Activated CD8-positive, alpha-beta T cell treated with anti-CD3 and anti-CD28 coated beads for 36 hours (primary cell): Measurements from ENCODE around the gene ISOC1. TPM values are rescaled to one million over a fixed set of nuclear protein-coding genes. Genes with fewer than 3 reads are reported as not detected.
A peak's percentile ranks its signal among the peaks of the same experiment; 100 is the strongest.

Experiments
- ATAC-seq: fragments of 200-7000 bp; cut with Tn5 transposase; one replicate; pipeline ENCODE4 v1.10.0; 2021; ENCODE audit warnings: mild to moderate bottlenecking, moderate library complexity
- CTCF ChIA-PET: fragments of 350-600 bp; sonication (Branson Sonifier 250); formaldehyde crosslinking; loops from one replicate; lab custom pipeline; 2021; ENCODE audit warnings: antibody characterized with exemption; lab: Charles Lee
- POLR2A ChIA-PET: fragments of 350-600 bp; sonication (Branson Sonifier 250); formaldehyde crosslinking; loops from one replicate; lab custom pipeline; 2021; ENCODE audit warnings: antibody characterized with exemption; lab: Charles Lee
- DNase-seq: peaks from one replicate; pipeline ENCODE4 v3.0.0-alpha.2; 2020
- H3K27ac Mint-ChIP-seq: one replicate; pipeline ENCODE4 v1.8.0; 2021; ENCODE audit warnings: mild to moderate bottlenecking, mixed read lengths
- H3K27me3 Mint-ChIP-seq: one replicate; pipeline ENCODE4 v1.8.0; 2021; ENCODE audit warnings: mixed read lengths
- H3K36me3 Mint-ChIP-seq: one replicate; pipeline ENCODE4 v1.8.0; 2021; ENCODE audit warnings: low read depth, mixed read lengths
- H3K4me1 Mint-ChIP-seq: one replicate; pipeline ENCODE4 v1.8.0; 2021; ENCODE audit warnings: low read depth, mixed read lengths
- H3K4me3 Mint-ChIP-seq: one replicate; pipeline ENCODE4 v1.8.0; 2021; ENCODE audit warnings: mild to moderate bottlenecking, moderate library complexity, mixed read lengths
- H3K9me3 Mint-ChIP-seq: one replicate; pipeline ENCODE4 v1.8.0; 2021; ENCODE audit warnings: mixed read lengths
- intact Hi-C: fragments of 100-400 bp; cut with micrococcal nuclease; formaldehyde crosslinking; loops from one replicate; pipeline ENCODE4 v1.10.0; 2022
- total RNA-seq, 2 experiments: library from RNA; stranded (reverse); gene quantifications; one replicate each; pipeline ENCODE4 v1.2.3, GENCODE V29; 2021
- TF ChIP-seq, protein P1 (sequence below): fragments of 200-600 bp; IDR thresholded peaks from one replicate; pipeline ENCODE4 v1.8.0; 2022; ENCODE audit warnings: antibody characterized with exemption, mild to moderate bottlenecking

The ISOC1 gene
- total RNA-seq, 2 experiments from 2014 or later, result 23.4 to 24.1 TPM

DNA sequence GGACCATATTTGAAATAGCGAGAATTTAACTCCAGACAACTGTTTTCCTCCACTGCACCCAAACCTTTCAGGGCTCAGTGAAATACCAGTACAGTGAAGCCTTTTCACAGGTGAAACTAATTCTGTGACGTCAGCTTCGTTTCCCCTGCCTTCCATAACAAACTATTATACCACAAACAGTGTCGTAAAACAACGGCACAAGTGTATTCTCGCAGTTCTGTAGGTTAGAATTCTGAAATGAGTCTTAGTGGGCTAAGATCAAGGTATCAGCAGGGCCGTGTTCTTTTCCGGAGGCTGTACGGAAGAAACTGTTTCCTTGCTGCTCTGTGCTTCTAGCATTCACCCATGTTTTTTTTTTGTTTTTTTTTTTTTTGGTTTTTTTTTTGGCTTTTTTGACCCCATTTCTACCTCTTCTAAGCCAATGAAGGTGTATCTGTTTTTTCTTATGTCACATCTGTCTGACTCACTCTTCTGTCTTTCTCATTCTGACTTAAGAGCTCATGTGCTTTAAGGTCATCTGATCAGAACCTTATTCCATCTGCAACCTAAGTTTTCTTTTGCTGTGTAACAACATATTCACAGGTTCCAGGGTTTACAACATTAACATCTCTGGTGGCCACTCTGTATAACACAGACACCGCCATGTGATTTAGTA, 20.1 kb downstream of the ISOC1 start:
- Mint-ChIP-seq H3K27ac (no peak overlapping the region), H3K36me3 (peaks cover 7% of the 10 kb centered on the region), H3K4me1 (peaks cover 2% of the 10 kb centered on the region), H3K27me3 (no peaks in the 10 kb centered on the region), H3K9me3 (no peaks in the 10 kb centered on the region), H3K4me3 (no peak overlapping the region)
- ChIA-PET CTCF (no interaction called here), POLR2A (no interaction called here)
- intact Hi-C loops, result no loop called here
- TF ChIP-seq, protein P1, sequence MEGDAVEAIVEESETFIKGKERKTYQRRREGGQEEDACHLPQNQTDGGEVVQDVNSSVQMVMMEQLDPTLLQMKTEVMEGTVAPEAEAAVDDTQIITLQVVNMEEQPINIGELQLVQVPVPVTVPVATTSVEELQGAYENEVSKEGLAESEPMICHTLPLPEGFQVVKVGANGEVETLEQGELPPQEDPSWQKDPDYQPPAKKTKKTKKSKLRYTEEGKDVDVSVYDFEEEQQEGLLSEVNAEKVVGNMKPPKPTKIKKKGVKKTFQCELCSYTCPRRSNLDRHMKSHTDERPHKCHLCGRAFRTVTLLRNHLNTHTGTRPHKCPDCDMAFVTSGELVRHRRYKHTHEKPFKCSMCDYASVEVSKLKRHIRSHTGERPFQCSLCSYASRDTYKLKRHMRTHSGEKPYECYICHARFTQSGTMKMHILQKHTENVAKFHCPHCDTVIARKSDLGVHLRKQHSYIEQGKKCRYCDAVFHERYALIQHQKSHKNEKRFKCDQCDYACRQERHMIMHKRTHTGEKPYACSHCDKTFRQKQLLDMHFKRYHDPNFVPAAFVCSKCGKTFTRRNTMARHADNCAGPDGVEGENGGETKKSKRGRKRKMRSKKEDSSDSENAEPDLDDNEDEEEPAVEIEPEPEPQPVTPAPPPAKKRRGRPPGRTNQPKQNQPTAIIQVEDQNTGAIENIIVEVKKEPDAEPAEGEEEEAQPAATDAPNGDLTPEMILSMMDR, result no peak
- DNase-seq (no peak), ATAC-seq (peak; percentile 65)

DNA sequence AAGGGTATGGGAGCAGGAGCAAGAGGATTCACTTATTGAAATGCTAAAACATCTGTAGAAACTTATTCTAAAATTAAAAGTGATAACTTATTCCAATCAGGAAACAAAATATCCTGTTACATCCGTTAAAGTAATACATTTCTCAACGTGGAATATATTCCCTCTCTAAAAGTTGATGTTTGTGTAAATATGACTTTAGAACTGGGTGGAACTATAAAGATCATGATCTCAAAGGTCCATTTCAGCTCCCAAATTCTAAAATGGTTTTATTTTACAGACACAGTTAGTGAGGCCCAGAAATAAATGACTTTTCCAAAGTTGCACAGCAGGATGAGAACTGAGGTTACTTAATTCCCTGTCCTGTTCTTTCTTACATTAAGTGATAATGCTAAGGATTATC, 21.1 kb downstream of the ISOC1 start:
- TF ChIP-seq, protein P1, result no peak
- no peak overlapping the region for H3K27ac Mint-ChIP-seq
- H3K27me3 Mint-ChIP-seq, result no peaks in the 10 kb centered on the region
- H3K9me3 Mint-ChIP-seq, result no peaks in the 10 kb centered on the region
- POLR2A ChIA-PET, result interaction anchor here (1.5 kb wide), 1 partner anchor 10 kb away, joined by 4 read pairs; no protein-coding TSS in a partner anchor
- CTCF ChIA-PET, result no interaction called here
- peaks cover 7% of the 10 kb centered on the region for H3K36me3 Mint-ChIP-seq
- DNase-seq (no peak), ATAC-seq (no peak)
- intact Hi-C loops, result no loop called here
- H3K4me1 Mint-ChIP-seq, result peaks cover 2% of the 10 kb centered on the region
- H3K4me3 Mint-ChIP-seq, result no peak overlapping the region

DNA sequence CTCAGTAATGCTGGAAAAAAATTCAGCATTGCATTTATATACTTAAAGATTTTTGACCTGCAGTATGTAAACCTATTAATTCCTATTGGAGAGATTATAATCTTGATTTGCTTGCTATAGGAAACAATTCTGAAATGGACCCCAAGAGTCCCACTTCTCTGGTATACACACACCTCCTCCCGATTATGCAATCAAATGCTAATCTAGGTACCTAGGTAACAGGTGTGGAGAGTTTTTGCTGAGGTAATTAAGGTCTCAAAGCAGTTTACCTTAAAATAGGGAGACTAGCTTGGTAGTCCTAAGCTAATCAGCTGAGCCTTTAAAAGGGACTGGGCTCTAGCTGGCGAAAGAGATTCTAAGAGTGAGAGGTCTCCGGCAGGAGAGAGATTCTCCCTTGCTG, 22.2 kb downstream of the ISOC1 start:
- DNase-seq, result no peak
- no peaks in the 10 kb centered on the region for H3K27me3 Mint-ChIP-seq
- peaks cover 3% of the 10 kb centered on the region for H3K36me3 Mint-ChIP-seq
- ATAC-seq, result no peak
- intact Hi-C loops, result no loop called here
- CTCF ChIA-PET, result interaction anchor here (2.0 kb wide), 1 partner anchor 18 kb away, joined by 4 read pairs; no protein-coding TSS in a partner anchor
- POLR2A ChIA-PET, result interaction anchor here (1.5 kb wide), 1 partner anchor 9 kb away, joined by 4 read pairs; no protein-coding TSS in a partner anchor
- H3K9me3 Mint-ChIP-seq, result no peaks in the 10 kb centered on the region
- H3K27ac Mint-ChIP-seq, result no peak overlapping the region
- no peak overlapping the region for H3K4me3 Mint-ChIP-seq
- peaks cover 2% of the 10 kb centered on the region for H3K4me1 Mint-ChIP-seq
- TF ChIP-seq, protein P1, result no peak

DNA sequence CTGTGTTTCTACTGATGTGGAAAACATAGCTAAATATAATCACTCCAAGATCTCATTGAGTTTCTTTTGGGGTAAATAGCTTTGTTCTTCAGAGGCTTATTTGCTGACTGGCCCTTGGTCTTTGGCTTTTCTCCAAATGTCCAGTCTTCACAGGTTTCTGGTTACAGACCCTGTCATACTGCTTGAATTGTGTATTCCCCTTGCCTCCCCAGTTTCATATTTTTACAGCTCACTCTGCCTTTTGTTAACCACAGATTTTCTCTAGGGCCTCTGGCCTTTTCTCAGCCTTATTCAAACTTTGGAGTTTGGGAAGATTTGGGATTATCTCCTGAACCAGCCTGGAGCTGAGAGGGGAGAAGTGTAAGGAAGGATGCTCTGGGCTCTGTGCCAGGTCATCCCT, 23.9 kb downstream of the ISOC1 start:
- Mint-ChIP-seq H3K4me3 (no peak overlapping the region), H3K27ac (no peak overlapping the region), H3K9me3 (no peaks in the 10 kb centered on the region), H3K36me3 (peaks cover 3% of the 10 kb centered on the region), H3K27me3 (no peaks in the 10 kb centered on the region), H3K4me1 (peaks cover 2% of the 10 kb centered on the region)
- ATAC-seq (no peak), DNase-seq (no peak)
- ChIA-PET POLR2A (interaction anchor here (2.4 kb wide), 1 partner anchor 24 kb away, joined by 6 read pairs; the partner anchor contains the start of gene ISOC1), CTCF (interaction anchor here (0.7 to 2.0 kb wide), 2 partner anchors 8 to 19 kb away, joined by 3 to 4 read pairs; no protein-coding TSS in a partner anchor)
- TF ChIP-seq, protein P1, result no peak
- intact Hi-C loops, result no loop called here

DNA sequence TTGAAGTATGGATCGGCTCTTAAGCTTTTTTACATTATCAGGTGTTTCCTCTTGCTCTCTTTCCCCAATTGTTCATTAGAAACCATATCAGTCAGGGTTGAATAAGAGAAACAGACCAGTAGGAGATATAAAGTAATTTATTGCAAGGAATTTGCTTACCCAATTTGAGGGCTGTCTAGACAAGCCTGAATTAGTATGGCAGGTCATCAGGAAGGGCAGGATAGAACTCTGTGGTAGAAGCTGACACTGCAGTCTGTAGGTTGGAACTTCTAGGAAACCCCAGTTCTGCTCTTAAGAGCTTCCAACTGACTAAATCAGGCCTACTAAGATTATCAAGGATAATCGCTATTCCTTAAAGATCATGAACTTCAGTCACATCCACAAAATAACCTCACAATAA, 24.3 kb downstream of the ISOC1 start:
- ATAC-seq, result no peak
- ChIA-PET CTCF (interaction anchor here (0.7 to 2.0 kb wide), 3 partner anchors 7 to 20 kb away, joined by 3 to 4 read pairs (median 4); no protein-coding TSS in a partner anchor), POLR2A (interaction anchor here (0.6 to 2.4 kb wide), 2 partner anchors 24 to 1036 kb away, joined by 3 to 6 read pairs; partner anchors contain the start of gene ISOC1)

More for the DNA sequence above, 24.3 kb downstream of the ISOC1 start:
- TF ChIP-seq, protein P1, result no peak
- Mint-ChIP-seq H3K36me3 (peaks cover 3% of the 10 kb centered on the region), H3K4me1 (peaks cover 2% of the 10 kb centered on the region), H3K27ac (no peak overlapping the region), H3K9me3 (no peaks in the 10 kb centered on the region), H3K27me3 (no peaks in the 10 kb centered on the region), H3K4me3 (no peak overlapping the region)
- DNase-seq, result no peak
- intact Hi-C loops, result no loop called here
